ENCODE data around the gene INHBE. TPM values are rescaled to one million over a fixed set of nuclear protein-coding genes. Genes with fewer than 3 reads are reported as not detected.

INHBE gene
- total RNA-seq, 4 donors from 2014 or later = not detected

- in situ Hi-C loops (cut with MboI; ENCODE audit: low pct_ligation_motif_present in 1 of 4, low pct_unique_long_range_greater_than_20kb in 1 of 4, low sequenced_read_pairs in 3 of 4) = no loop called here
- TF ChIP-seq POLR2AphosphoS5 (IDR thresholded peaks at IDR 0.05) = no peak
- TF ChIP-seq EP300 (IDR thresholded peaks at IDR 0.05; ENCODE audit: low read depth) = no peak
- no peak for TF ChIP-seq CTCF (IDR thresholded peaks at IDR 0.05)
- no peak for TF ChIP-seq POLR2A (IDR thresholded peaks at IDR 0.05)
- Histone ChIP-seq H3K27me3 (peaks cover 23% of the 10 kb centered on the region), H3K36me3 (no peaks in the 10 kb centered on the region), H3K4me1 (peaks cover 19 to 46% (median 31%) of the 10 kb centered on the region in 4 donors), H3K4me3 (peak overlapping the region in 3 of 4 donors; percentile 37 to 84 (median 56)), H3K27ac (peak overlapping the region; percentile 84 to 88 (median 88)), H3K9me3 (no peaks in the 10 kb centered on the region)
- intact Hi-C loops (cut with DNase I; ENCODE audit: low total_unique reads) = no loop called here
- no peak for DNase-seq
- WGBS, 2 donors (ENCODE audit: low coverage in 1 of 2) = 0 to 3% methylated on average over 3 to 6 of the region's 6 CpGs
Measured at GRCh38 chr12:57460468-57460784, 5.3 kb downstream of the INHBE start.

DNA sequence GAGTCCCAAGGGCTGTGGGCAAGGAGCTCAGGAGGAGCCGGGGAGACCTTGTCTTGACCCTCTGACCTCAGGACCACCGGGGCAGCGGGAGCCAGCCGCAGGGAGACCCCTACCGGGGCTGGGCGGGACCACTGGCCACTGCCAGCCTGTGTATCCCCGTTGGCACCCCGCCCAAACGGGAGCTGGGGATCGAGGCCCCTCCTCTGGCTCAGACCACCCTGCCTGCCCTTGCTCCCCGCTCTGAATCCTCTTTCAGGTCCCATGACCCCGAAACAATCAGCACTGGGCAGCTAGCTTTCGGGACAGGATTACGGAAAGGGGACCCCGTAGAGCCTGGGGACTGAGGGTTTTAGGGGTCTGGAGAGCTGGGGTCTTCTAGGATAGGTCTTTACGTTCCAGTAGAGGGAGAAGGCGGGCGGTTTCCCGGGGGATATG lies 5.8 kb downstream of the INHBE start:
- in situ Hi-C loops (cut with MboI; ENCODE audit: low pct_ligation_motif_present in 1 of 4, low pct_unique_long_range_greater_than_20kb in 1 of 4, low sequenced_read_pairs in 3 of 4) = no loop called here
- intact Hi-C loops (cut with DNase I; ENCODE audit: low total_unique reads) = no loop called here
- Histone ChIP-seq H3K4me3 (peak overlapping the region in 3 of 4 donors; percentile 26 to 84 (median 56)), H3K4me1 (peaks cover 19 to 42% (median 31%) of the 10 kb centered on the region in 4 donors), H3K27ac (peak overlapping the region; percentile 84 to 88 (median 88)), H3K27me3 (peaks cover 23% of the 10 kb centered on the region), H3K36me3 (no peaks in the 10 kb centered on the region), H3K9me3 (no peaks in the 10 kb centered on the region)
- TF ChIP-seq CTCF (IDR thresholded peaks at IDR 0.05) (no peak), EP300 (IDR thresholded peaks at IDR 0.05; ENCODE audit: low read depth) (no peak), POLR2AphosphoS5 (IDR thresholded peaks at IDR 0.05) (no peak), POLR2A (IDR thresholded peaks at IDR 0.05) (no peak)
- WGBS, 2 donors (ENCODE audit: low coverage in 1 of 2) = 4% methylated on average over 19 of the region's 19 CpGs; no CpG with 5 or more reads in 1 of the 2 donors
- no peak for DNase-seq

DNA sequence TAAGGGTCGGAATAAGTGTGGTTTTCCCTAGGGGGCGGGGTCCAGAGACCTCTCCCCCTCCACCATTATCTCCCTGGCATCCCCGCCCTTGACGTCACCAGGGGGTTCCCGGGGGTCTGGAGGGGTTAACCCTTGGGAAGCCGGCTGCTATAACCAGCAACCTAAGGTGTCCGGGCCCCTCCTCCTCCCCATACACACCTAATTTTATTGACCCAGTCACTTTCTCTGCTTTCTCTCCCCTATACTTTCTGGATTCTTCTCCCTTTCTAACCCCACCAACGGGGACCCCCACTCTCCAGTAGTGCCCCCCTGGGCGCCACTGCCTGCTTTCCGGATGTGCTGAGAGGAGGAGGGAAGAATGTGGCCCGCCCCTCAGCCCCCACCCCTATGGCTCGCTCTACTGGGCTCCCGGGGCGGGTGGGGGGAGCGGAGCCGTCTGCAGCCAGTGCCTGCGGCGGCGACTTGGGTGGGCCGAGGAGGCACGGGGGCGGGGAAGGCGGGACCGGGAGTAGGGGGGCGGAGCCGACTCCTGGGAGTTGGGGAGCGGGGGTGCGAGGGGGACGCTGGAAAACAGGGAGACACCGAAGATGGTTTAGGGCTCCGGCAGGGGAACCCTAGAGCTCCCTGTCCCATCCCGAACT lies 6.3 kb downstream of the INHBE start:
- Histone ChIP-seq H3K27ac (peak overlapping the region; percentile 84 to 88 (median 88)), H3K4me3 (peak overlapping the region; percentile 26 to 84 (median 52)), H3K9me3 (no peaks in the 10 kb centered on the region), H3K36me3 (no peaks in the 10 kb centered on the region), H3K4me1 (peaks cover 19 to 40% (median 31%) of the 10 kb centered on the region in 4 donors), H3K27me3 (peaks cover 23% of the 10 kb centered on the region)
- peak; percentile 78 for DNase-seq
- in situ Hi-C loops (cut with MboI; ENCODE audit: low pct_ligation_motif_present in 1 of 4, low pct_unique_long_range_greater_than_20kb in 1 of 4, low sequenced_read_pairs in 3 of 4) (no loop called here), intact Hi-C loops (cut with DNase I; ENCODE audit: low total_unique reads) (no loop called here)
- TF ChIP-seq POLR2A (IDR thresholded peaks at IDR 0.05) (peak; percentile 28), EP300 (IDR thresholded peaks at IDR 0.05; ENCODE audit: low read depth) (no peak)
- WGBS, 2 donors (ENCODE audit: low coverage in 1 of 2) = 1 to 2% methylated on average over 7 to 30 of the region's 32 CpGs

DNA sequence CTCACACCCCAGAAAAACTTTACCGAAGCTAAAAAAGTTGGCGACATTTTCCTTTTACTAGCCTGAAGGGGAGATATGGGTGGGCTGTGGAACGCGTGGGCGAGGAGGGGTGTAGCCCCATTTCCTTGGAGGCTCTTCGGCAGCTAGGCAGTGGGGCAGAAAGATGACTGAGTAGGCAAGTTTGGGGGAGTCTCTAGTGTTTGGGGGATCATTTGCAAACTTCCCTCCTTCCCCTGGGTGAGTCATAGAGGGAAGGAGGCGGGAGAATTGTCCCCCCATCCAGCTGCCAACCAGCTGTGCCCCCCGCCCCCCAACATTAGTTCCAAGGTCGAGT lies 6.8 kb downstream of the INHBE start:
- Histone ChIP-seq H3K27ac (peak overlapping the region; percentile 84 to 88 (median 88)), H3K36me3 (no peaks in the 10 kb centered on the region), H3K4me1 (peaks cover 19 to 40% (median 31%) of the 10 kb centered on the region in 4 donors), H3K27me3 (peaks cover 23% of the 10 kb centered on the region), H3K9me3 (no peaks in the 10 kb centered on the region), H3K4me3 (peak overlapping the region; percentile 26 to 84 (median 52))
- in situ Hi-C loops (cut with MboI; ENCODE audit: low pct_ligation_motif_present in 1 of 4, low pct_unique_long_range_greater_than_20kb in 1 of 4, low sequenced_read_pairs in 3 of 4) = no loop called here
- 1 to 5% methylated on average over 4 to 9 of the region's 9 CpGs for WGBS, 2 donors (ENCODE audit: low coverage in 1 of 2)
- TF ChIP-seq EP300 (IDR thresholded peaks at IDR 0.05; ENCODE audit: low read depth) (no peak), CTCF (IDR thresholded peaks at IDR 0.05) (no peak), POLR2A (IDR thresholded peaks at IDR 0.05) (no peak), POLR2AphosphoS5 (IDR thresholded peaks at IDR 0.05) (no peak)
- no peak for DNase-seq
- intact Hi-C loops (cut with DNase I; ENCODE audit: low total_unique reads) = no loop called here

All from transverse colon (tissue), 4 donors.